ENCODE measurements around the gene TPO. TPM values are rescaled to one million over a fixed set of nuclear protein-coding genes. Genes with fewer than 3 reads are reported as not detected.

TPO gene
- total RNA-seq, 4 donors from 2014 or later, result 7.2 to 32.6 (median 16.6) TPM

- no peak for DNase-seq (ENCODE audit: low spot score in 2 of 2)
- WGBS, 2 donors, result 88 to 92% methylated on average over 19 to 20 of the region's 20 CpGs
These were observed 68.4 kb downstream of the TPO start for GRCh38 chr2:1481406-1482252.

GRCh38 chr2:1482253-1482675 is 69.0 kb downstream of the TPO start:
- H3K27me3 ChIP-seq, result no peaks in the 10 kb centered on the region

More at GRCh38 chr2:1481406-1482252, 68.4 kb downstream of the TPO start:
- Histone ChIP-seq H3K4me1 (no peaks in the 10 kb centered on the region), H3K27ac (no peak overlapping the region), H3K4me3 (no peak overlapping the region), H3K27me3 (no peaks in the 10 kb centered on the region), H3K36me3 (no peaks in the 10 kb centered on the region), H3K9me3 (no peaks in the 10 kb centered on the region)
- TF ChIP-seq CTCF (IDR thresholded peaks at IDR 0.05) (no peak), POLR2A (IDR thresholded peaks at IDR 0.05) (no peak), EP300 (IDR thresholded peaks at IDR 0.05) (no peak)

GRCh38 chr2:1482981-1483380 is 69.7 kb downstream of the TPO start:
- no peak for TF ChIP-seq CTCF (IDR thresholded peaks at IDR 0.05)
- no peak for TF ChIP-seq POLR2A (IDR thresholded peaks at IDR 0.05)
- 88 to 89% methylated on average over 4 of the region's 4 CpGs for WGBS, 2 donors
- no peak overlapping the region for H3K27ac ChIP-seq
- no peak overlapping the region for H3K4me3 ChIP-seq
- H3K27me3 ChIP-seq, result no peaks in the 10 kb centered on the region
- no peaks in the 10 kb centered on the region for H3K4me1 ChIP-seq
- no peaks in the 10 kb centered on the region for H3K9me3 ChIP-seq
- DNase-seq (ENCODE audit: low spot score in 2 of 2), result no peak
- no peaks in the 10 kb centered on the region for H3K36me3 ChIP-seq

More at GRCh38 chr2:1482253-1482675, 69.0 kb downstream of the TPO start:
- TF ChIP-seq CTCF (IDR thresholded peaks at IDR 0.05) (no peak), POLR2A (IDR thresholded peaks at IDR 0.05) (no peak), EP300 (IDR thresholded peaks at IDR 0.05) (no peak)
- no peaks in the 10 kb centered on the region for H3K36me3 ChIP-seq
- WGBS, 2 donors, result 90 to 93% methylated on average over 9 of the region's 9 CpGs
- H3K9me3 ChIP-seq, result no peaks in the 10 kb centered on the region
- no peaks in the 10 kb centered on the region for H3K4me1 ChIP-seq
- H3K27ac ChIP-seq, result no peak overlapping the region
- DNase-seq (ENCODE audit: low spot score in 2 of 2), result no peak
- H3K4me3 ChIP-seq, result no peak overlapping the region

- Histone ChIP-seq H3K9me3 (no peaks in the 10 kb centered on the region), H3K27me3 (no peaks in the 10 kb centered on the region), H3K36me3 (no peaks in the 10 kb centered on the region), H3K4me3 (no peak overlapping the region), H3K27ac (no peak overlapping the region), H3K4me1 (no peaks in the 10 kb centered on the region)
- WGBS, 2 donors, result 86 to 90% methylated on average over 9 of the region's 9 CpGs
- no peak for DNase-seq (ENCODE audit: low spot score in 2 of 2)
- TF ChIP-seq POLR2A (IDR thresholded peaks at IDR 0.05) (no peak), EP300 (IDR thresholded peaks at IDR 0.05) (no peak), CTCF (IDR thresholded peaks at IDR 0.05) (no peak)
These were observed 70.3 kb downstream of the TPO start for GRCh38 chr2:1483551-1483950.

GRCh38 chr2:1484131-1484884 is 71.0 kb downstream of the TPO start:
- Histone ChIP-seq H3K9me3 (no peaks in the 10 kb centered on the region), H3K27me3 (no peaks in the 10 kb centered on the region), H3K27ac (no peak overlapping the region), H3K4me1 (no peaks in the 10 kb centered on the region), H3K36me3 (no peaks in the 10 kb centered on the region), H3K4me3 (no peak overlapping the region)
- TF ChIP-seq CTCF (IDR thresholded peaks at IDR 0.05) (no peak), POLR2A (IDR thresholded peaks at IDR 0.05) (no peak), EP300 (IDR thresholded peaks at IDR 0.05) (no peak)
- DNase-seq (ENCODE audit: low spot score in 2 of 2), result no peak
- 91 to 94% methylated on average over 20 to 22 of the region's 22 CpGs for WGBS, 2 donors
